ENCODE data around the gene YIF1A. TPM values are rescaled to one million over a fixed set of nuclear protein-coding genes. Genes with fewer than 3 reads are reported as not detected.
"Not testable (repeated sequence)": the region's sequence is repeated elsewhere in the genome, so short reads cannot be mapped to it uniquely, and the experiment has no call there.

YIF1A gene
- total RNA-seq, 1 experiment from 2014 or later: 81.8 TPM

DNA sequence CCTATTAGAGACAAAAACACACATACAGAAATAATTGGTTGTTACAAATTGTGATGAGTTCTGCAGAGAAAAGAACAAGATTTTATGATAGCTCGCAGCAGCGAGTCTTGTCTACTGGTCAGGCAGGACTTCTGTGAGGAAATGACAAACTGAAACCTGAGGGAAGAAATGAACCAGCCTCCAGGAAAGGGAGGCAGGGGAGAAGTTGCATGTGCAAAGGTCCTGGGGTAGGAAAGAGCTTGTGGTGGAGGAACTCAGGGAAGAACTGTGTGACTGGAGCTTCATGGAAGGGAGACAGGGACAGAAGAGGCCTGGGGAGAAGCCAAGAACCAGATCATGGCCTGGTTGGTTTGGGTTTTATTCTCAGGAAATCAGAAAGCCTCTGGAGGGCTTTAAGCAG lies 29.7 kb downstream of the YIF1A start:
- Histone ChIP-seq H3K4me3 (peak overlapping the region; percentile 93; the same call in 1 of the 2 replicates), H3F3A (ENCODE audit: insufficient read depth, low read depth) (peaks cover 15% of the 10 kb centered on the region; the same call in 1 of the 2 replicates), H3K27ac (no peak overlapping the region), H2AFZ (no peak overlapping the region), H3K79me2 (ENCODE audit: low read depth) (peaks cover 17% of the 10 kb centered on the region), H3K4me1 (replicated peaks; ENCODE audit: insufficient read depth) (0 out of 2 replicates have a peak, but pooled peaks cover 15% of the 10 kb centered on the region), H3K36me3 (ENCODE audit: low read depth) (0 out of 2 replicates have a peak, but pooled peaks cover 8% of the 10 kb centered on the region), H4K20me1 (ENCODE audit: insufficient read depth) (no peaks in the 10 kb centered on the region; the same call in 1 of the 2 replicates), H3K9me3 (ENCODE audit: insufficient read depth, low read depth) (no peaks in the 10 kb centered on the region), H3K9me2 (ENCODE audit: insufficient read depth) (no peaks in the 10 kb centered on the region), H3K27me3 (ENCODE audit: insufficient read depth, low read depth) (no peaks in the 10 kb centered on the region), H3K4me2 (peak overlapping the region; percentile 92)
- no peak for DNase-seq
- intact Hi-C loops (cut with micrococcal nuclease; ENCODE audit: unreplicated experiment): no loop called here
- ChIA-PET CTCF (no interaction called here), POLR2A (ENCODE audit: unreplicated experiment) (no interaction called here)
- BruUV-seq (replicated peaks): TSS peak; percentile 35
- no peak for TF ChIP-seq CTCF (conservative IDR thresholded peaks at IDR 0.05)
- no peak for TF ChIP-seq EZH2 (IDR thresholded peaks at IDR 0.05; ENCODE audit: low read depth)

DNA sequence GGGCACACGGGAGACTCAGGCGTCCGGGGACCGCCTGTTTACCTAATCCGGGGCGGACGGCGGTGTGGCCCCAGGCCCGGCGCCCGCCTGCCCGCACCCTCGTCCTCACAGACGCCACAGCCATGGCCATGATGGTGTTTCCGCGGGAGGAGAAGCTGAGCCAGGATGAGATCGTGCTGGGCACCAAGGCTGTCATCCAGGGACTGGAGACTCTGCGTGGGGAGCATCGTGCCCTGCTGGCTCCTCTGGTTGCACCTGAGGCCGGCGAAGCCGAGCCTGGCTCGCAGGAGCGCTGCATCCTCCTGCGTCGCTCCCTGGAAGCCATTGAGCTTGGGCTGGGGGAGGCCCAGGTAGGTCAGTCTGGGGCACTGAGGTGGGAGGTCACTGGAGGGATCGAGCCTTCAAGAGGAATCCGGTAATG lies 30.5 kb downstream of the YIF1A start:
- no TSS peak for BruUV-seq (replicated peaks)
- Histone ChIP-seq H3K4me1 (replicated peaks; ENCODE audit: insufficient read depth) (0 out of 2 replicates have a peak, but pooled peaks cover 15% of the 10 kb centered on the region), H2AFZ (peak overlapping the region; percentile 97; the same call in 1 of the 2 replicates), H4K20me1 (ENCODE audit: insufficient read depth) (no peaks in the 10 kb centered on the region; the same call in 1 of the 2 replicates), H3K27ac (no peak overlapping the region), H3F3A (ENCODE audit: insufficient read depth, low read depth) (peaks cover 15% of the 10 kb centered on the region; the same call in 1 of the 2 replicates), H3K4me2 (peak overlapping the region; percentile 92), H3K27me3 (ENCODE audit: insufficient read depth, low read depth) (no peaks in the 10 kb centered on the region), H3K9me2 (ENCODE audit: insufficient read depth) (no peaks in the 10 kb centered on the region), H3K9me3 (ENCODE audit: insufficient read depth, low read depth) (no peaks in the 10 kb centered on the region), H3K79me2 (ENCODE audit: low read depth) (peaks cover 17% of the 10 kb centered on the region), H3K36me3 (ENCODE audit: low read depth) (0 out of 2 replicates have a peak, but pooled peaks cover 8% of the 10 kb centered on the region), H3K4me3 (peak overlapping the region; percentile 93)
- ChIA-PET CTCF (no interaction called here), POLR2A (ENCODE audit: unreplicated experiment) (interaction anchor here (0.6 kb wide), 1 partner anchor 213 kb away, joined by 12 read pairs; no protein-coding TSS in a partner anchor)
- intact Hi-C loops (cut with micrococcal nuclease; ENCODE audit: unreplicated experiment): no loop called here
- peak; percentile 51; the same call in 1 of the 2 replicates for TF ChIP-seq CTCF (conservative IDR thresholded peaks at IDR 0.05)
- TF ChIP-seq EZH2 (IDR thresholded peaks at IDR 0.05; ENCODE audit: low read depth): no peak
- no peak for DNase-seq

- POLR2A ChIA-PET (ENCODE audit: unreplicated experiment); H3K36me3 ChIP-seq (ENCODE audit: low read depth); H3K9me3 ChIP-seq (ENCODE audit: insufficient read depth, low read depth); H3K27me3 ChIP-seq (ENCODE audit: insufficient read depth, low read depth); BruUV-seq (replicated peaks); H3K4me3 ChIP-seq; CTCF ChIA-PET; DNase-seq; H3K4me2 ChIP-seq; H3K4me1 ChIP-seq (replicated peaks; ENCODE audit: insufficient read depth); intact Hi-C loops (cut with micrococcal nuclease; ENCODE audit: unreplicated experiment); H3K79me2 ChIP-seq (ENCODE audit: low read depth); H2AFZ ChIP-seq; H3K27ac ChIP-seq; H4K20me1 ChIP-seq (ENCODE audit: insufficient read depth); H3K9me2 ChIP-seq (ENCODE audit: insufficient read depth): not testable (repeated sequence)
- H3F3A ChIP-seq (ENCODE audit: insufficient read depth, low read depth): peaks cover 15% of the 10 kb centered on the region; the same call in 1 of the 2 replicates
These were observed 35.9 kb downstream of the YIF1A start for GRCh38 chr11:66253081-66253480.

DNA sequence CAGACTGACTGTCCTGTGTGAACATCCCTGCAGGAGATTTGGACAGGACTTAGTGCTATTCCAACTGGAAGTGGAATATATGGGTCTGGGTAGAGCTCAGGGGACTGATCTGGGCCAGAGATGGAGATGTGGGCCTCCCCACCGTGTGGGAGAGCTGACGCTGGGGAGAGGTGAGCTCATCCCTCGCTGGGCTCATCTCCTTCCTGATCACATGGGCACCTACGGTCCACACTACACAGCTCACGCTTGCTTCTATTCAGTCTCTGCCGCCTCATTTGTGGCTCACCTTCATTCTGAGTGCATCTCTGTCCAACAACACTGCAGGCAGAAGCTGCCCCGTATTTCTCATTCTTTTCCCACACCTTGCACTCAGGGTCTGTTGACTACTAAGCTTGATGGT lies 37.1 kb downstream of the YIF1A start:
- Histone ChIP-seq H3K9me3 (ENCODE audit: insufficient read depth, low read depth) (no peaks in the 10 kb centered on the region), H2AFZ (no peak overlapping the region), H3K27me3 (ENCODE audit: insufficient read depth, low read depth) (no peaks in the 10 kb centered on the region), H3K4me3 (no peak overlapping the region), H3K4me2 (no peak overlapping the region), H3F3A (ENCODE audit: insufficient read depth, low read depth) (peaks cover 10% of the 10 kb centered on the region; the same call in 1 of the 2 replicates), H4K20me1 (ENCODE audit: insufficient read depth) (no peaks in the 10 kb centered on the region), H3K36me3 (ENCODE audit: low read depth) (no peaks in the 10 kb centered on the region), H3K4me1 (replicated peaks; ENCODE audit: insufficient read depth) (0 out of 2 replicates have a peak, but pooled peaks cover 2% of the 10 kb centered on the region), H3K9me2 (ENCODE audit: insufficient read depth) (no peaks in the 10 kb centered on the region), H3K79me2 (ENCODE audit: low read depth) (no peaks in the 10 kb centered on the region), H3K27ac (no peak overlapping the region)
- POLR2A ChIA-PET (ENCODE audit: unreplicated experiment): interaction anchor here (0.5 kb wide), 1 partner anchor 43 kb away, joined by 6 read pairs; no protein-coding TSS in a partner anchor
- CTCF ChIA-PET: no interaction called here
- BruUV-seq (replicated peaks): no TSS peak
- no peak for TF ChIP-seq EZH2 (IDR thresholded peaks at IDR 0.05; ENCODE audit: low read depth)
- DNase-seq: no peak
- intact Hi-C loops (cut with micrococcal nuclease; ENCODE audit: unreplicated experiment): no loop called here
